IMR-90 (cell line): ENCODE data around the gene PLXNC1.
A peak's percentile ranks its signal among the peaks of the same experiment; 100 is the strongest.

Source experiments
- CTCF ChIP-seq: conservative IDR thresholded peaks from 2 replicates; pipeline ENCODE4 v1.5.1; 2012; ENCODE audit warnings: mild to moderate bottlenecking, low read depth, low read length, improper control_type of control experiment
- POLR2A ChIP-seq: IDR thresholded peaks from 2 replicates; pipeline ENCODE4 v1.6.1; 2012; ENCODE audit warnings: mild to moderate bottlenecking, low read depth, low read length

- TF ChIP-seq POLR2A (no peak), CTCF (peak; percentile 54)
Measured at GRCh38 chr12:94145191-94145983, 3.0 kb upstream of the PLXNC1 start.
